Fibroblast of mammary gland (primary cell): ENCODE results near the gene PLCH2.

Source experiments
- DNase-seq: peaks from one replicate; pipeline ENCODE4 v3.0.0-alpha.2; 2010; ENCODE audit warnings: low read depth
- H3K4me3 ChIP-seq: 2 replicates; pipeline ENCODE4 v1.5.1; 2011; ENCODE audit warnings: low read depth, mild to moderate bottlenecking, low read length, moderate library complexity; ENCODE audit not compliant: control insufficient read depth
- TF ChIP-seq, protein P1 (sequence below): conservative IDR thresholded peaks from 2 replicates; pipeline ENCODE4 v1.5.1; 2011; ENCODE audit warnings: low read depth, low read length, inconsistent platforms; ENCODE audit not compliant: control insufficient read depth, insufficient read depth

PLCH2 gene

DNA sequence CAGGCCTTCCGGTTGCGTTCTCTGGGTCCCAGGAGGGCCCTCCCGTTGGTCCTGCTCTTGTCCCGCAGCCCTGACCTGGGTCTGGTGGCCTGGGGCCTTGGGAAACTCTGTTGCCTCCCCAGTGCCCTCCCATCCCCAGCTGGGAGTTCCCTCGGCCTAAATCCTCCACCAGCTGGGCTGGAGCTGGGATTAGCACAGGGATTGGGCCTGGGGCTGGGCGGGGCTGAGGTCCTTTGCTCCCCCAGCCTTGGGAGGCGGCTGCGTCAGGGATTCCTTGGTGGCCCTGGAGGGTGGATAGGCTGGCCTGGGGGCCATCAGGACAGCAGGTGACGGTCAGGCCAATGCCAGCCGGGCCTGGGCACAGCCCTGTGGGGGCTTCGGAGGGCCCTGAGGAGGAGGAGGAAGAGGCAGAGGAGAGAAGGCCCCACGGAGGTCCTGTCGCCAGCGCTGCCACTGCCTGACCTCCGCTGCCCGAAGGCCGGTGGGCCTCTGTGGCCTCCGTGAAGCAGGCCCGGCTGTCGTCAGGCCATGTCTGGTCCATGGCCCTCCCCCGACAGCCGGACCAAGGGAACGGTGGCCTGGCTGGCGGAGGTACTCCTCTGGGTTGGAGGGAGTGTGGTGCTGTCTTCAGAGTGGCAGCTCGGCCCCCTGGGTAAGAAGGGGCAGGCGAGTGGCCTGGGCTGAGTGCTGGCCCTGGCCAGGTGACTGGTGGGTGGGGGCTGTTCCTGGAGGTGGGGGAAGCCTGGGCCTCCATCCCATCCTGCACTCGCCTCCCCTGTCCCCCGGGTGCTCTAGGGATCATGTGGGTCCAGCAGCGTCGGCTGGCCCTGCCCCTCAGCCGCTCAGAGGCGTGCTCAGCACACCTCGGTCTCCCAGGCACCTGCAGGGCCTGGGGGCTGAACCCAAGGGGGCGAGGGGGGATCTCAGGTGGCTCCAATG lies at the start of gene PLCH2:
Gene PLCH2, plus strand, starts transcription at position 229 of the 939 bp plus-strand sequence. Its CDS starts 300 bp downstream, at position 529.
- no peak within 1 kb of the TSS for H3K4me3 ChIP-seq
- no peak for DNase-seq
- TF ChIP-seq, protein P1, sequence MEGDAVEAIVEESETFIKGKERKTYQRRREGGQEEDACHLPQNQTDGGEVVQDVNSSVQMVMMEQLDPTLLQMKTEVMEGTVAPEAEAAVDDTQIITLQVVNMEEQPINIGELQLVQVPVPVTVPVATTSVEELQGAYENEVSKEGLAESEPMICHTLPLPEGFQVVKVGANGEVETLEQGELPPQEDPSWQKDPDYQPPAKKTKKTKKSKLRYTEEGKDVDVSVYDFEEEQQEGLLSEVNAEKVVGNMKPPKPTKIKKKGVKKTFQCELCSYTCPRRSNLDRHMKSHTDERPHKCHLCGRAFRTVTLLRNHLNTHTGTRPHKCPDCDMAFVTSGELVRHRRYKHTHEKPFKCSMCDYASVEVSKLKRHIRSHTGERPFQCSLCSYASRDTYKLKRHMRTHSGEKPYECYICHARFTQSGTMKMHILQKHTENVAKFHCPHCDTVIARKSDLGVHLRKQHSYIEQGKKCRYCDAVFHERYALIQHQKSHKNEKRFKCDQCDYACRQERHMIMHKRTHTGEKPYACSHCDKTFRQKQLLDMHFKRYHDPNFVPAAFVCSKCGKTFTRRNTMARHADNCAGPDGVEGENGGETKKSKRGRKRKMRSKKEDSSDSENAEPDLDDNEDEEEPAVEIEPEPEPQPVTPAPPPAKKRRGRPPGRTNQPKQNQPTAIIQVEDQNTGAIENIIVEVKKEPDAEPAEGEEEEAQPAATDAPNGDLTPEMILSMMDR, result no peak

DNA sequence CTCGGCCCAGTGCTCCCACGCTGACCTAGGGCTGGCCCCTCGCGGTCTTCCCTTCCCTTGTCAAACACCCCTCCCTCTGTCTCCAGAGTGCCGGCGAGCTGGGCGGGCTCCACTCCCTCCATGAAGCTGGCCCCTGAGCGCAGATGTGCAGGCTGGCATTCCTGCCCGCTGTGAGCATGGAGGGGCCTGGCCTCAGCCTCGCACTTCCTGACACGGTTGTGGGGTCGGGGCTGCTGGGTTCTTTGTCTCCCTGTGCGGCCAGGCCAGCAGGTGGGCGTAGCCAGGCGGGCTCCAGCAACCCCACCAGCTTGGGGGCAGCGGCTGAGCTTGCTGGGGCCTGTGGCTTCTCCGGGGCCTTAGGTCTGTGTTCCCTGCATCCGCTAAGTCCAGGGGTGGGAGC lies 49.5 kb upstream of the PLCH2 start:
- H3K4me3 ChIP-seq, result no peak overlapping the region
- no peak for DNase-seq
- TF ChIP-seq, protein P1, result no peak

GRCh38 chr1:2427051-2427450 lies 49.0 kb upstream of the PLCH2 start:
- DNase-seq, result no peak
- no peak overlapping the region for H3K4me3 ChIP-seq
- TF ChIP-seq, protein P1, result no peak

- no peak overlapping the region for H3K4me3 ChIP-seq
- DNase-seq, result no peak
- TF ChIP-seq, protein P1, result no peak
Measured at GRCh38 chr1:2427976-2428375, 48.1 kb upstream of the PLCH2 start.

DNA sequence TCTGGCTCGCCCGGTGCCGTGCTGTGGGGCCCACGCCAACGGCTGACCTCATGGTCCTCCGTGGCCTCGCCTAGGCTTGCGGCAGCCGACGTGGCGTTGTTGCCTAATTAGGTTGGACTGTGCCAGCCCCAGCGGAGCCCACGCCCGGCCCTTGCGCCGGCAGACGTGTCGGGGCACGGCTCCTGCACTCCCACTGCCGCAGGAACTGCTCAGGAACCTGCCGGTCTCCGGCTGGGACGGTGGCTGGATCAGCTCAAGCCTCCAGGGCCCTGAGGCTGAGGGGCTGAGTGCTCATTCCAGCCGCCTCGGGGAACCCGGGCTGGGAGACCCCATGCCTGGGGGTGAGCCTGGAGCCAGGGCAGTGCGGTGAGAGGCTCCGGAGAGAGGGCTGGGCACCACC lies 47.6 kb upstream of the PLCH2 start:
- TF ChIP-seq, protein P1, result no peak
- no peak overlapping the region for H3K4me3 ChIP-seq
- DNase-seq, result no peak

- H3K4me3 ChIP-seq, result no peak overlapping the region
- no peak for DNase-seq
Measured at GRCh38 chr1:2429780-2430591, 46.1 kb upstream of the PLCH2 start.

More at GRCh38 chr1:2429780-2430591, 46.1 kb upstream of the PLCH2 start:
- TF ChIP-seq, protein P1, result peak; percentile 53
